HG02642 (cell line): Measurements from ENCODE around the gene BTBD2.

ENCODE experiments used
- ATAC-seq: cut with Tn5 transposase; IDR thresholded peaks from one replicate; pipeline ENCODE4 v1.9.1; 2021; ENCODE audit warnings: mild to moderate bottlenecking; ENCODE audit not compliant: unreplicated experiment, poor library complexity

Gene BTBD2

DNA sequence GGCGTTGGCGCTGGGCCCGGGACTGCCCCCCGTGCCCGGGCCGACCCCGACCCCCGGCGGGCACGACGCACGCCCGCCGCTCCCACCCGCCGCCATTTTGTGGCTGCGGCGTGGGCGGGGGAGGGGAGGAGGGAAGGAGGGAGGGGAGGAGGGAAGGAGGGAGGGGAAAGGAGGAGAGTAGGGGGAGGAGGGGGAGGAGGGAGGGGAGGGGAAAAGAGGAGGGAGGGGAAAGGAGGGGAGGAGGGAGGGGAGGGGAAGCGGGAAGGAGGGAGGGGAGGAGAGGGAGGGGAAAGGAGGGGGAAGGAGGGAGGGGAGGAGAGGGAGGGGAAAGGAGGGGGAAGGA lies at the start of gene BTBD2:
BTBD2 (minus strand) TSS at position 107 of the 343 bp plus-strand sequence; CDS start at position 96, 11 bp downstream.
- ATAC-seq, result no peak

DNA sequence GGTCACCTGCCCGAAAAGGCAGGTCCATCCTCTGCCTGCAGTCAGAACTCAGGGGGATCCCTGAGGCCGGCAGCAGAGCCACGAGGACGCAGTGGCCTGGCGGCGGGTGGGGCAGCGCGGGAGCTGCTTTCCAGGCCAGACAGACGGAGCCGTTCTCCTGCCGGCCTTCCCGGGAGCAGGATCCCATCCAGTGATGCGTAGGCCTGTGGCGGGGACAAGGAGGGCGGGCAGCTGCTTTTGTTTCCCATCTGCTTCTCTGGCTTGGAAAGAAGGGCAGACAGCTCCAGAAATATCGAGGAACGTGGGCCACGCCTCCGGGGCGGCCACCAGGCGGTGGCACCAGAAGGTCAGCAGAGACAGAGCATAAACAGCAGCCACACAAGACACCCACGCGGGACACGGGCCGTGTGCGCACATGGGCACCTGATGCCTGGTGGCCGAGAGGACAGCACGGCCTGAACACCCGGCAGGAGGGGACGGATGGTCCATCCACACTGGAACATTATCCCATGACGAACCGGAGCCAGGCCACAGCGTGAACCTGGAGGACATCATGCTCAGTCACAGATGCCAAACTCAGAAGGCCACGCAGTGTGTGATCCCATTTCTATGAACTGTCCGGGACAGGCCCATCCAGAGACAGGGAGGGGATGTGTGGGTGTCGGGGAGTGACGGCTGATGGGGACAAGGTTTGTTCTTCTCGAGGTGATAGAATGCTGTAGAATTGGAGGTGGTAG lies 49.4 kb upstream of the BTBD2 start:
- ATAC-seq, result no peak

DNA sequence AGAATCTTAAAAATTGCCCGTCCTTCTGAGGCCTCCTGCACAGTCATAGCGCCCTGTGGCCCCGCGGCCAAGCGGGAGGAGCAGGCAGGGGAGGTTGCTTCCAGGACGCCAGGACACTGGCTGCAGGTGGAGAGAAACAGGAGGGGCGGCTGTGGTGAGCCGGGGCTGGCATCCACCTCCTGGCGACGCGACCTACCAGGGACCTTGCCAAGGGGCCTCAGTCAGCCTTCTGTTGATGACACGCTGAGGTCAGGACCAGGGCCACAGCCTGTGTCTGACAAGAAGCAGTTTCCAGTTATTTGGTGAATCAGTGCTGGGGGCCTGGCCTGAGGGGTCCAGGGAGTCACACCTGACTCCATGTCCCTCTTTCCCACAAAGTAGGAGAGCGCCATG lies 48.9 kb upstream of the BTBD2 start:
- ATAC-seq, result no peak

DNA sequence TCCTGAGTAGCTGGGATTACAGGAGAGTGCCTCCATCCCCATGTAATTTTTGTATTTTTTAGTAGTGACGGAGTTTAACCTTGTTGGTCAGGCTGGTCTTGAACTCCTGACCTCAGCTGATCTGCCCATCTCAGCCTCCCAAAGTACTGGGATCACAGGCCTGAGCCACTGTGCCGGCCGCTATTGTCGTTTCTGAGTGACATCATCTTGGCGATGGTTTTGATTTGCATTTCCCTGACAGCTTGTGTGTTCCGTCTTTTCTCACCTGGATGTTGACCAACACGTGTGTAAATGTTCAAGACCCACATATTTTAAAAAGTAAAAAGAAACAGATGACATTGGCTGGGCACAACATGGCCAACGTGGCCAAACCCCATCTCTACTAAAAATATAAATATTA lies 48.3 kb upstream of the BTBD2 start:
- ATAC-seq, result no peak

DNA sequence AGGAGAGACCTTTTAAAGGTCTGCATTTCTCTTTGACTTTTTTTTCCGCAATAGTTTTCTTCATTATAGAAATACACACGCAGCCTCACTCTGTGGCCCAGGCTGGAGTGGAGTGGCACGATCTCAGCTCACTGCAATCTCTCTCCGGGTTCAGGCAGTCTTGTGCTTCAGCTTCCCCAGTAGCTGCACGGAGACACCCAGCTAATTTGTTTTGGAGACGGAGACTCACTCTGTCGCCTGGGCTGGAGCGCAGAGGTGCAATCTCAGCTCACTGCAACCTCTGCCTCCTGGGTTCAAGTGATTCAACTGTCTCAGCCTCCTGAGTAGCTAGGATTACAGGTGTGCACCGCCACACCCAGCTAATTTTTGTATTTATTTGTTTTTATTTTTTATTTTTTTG lies 47.3 kb upstream of the BTBD2 start:
- ATAC-seq, result no peak

- ATAC-seq, result no peak
Measured at GRCh38 chr19:2062389-2062729, 46.8 kb upstream of the BTBD2 start.

DNA sequence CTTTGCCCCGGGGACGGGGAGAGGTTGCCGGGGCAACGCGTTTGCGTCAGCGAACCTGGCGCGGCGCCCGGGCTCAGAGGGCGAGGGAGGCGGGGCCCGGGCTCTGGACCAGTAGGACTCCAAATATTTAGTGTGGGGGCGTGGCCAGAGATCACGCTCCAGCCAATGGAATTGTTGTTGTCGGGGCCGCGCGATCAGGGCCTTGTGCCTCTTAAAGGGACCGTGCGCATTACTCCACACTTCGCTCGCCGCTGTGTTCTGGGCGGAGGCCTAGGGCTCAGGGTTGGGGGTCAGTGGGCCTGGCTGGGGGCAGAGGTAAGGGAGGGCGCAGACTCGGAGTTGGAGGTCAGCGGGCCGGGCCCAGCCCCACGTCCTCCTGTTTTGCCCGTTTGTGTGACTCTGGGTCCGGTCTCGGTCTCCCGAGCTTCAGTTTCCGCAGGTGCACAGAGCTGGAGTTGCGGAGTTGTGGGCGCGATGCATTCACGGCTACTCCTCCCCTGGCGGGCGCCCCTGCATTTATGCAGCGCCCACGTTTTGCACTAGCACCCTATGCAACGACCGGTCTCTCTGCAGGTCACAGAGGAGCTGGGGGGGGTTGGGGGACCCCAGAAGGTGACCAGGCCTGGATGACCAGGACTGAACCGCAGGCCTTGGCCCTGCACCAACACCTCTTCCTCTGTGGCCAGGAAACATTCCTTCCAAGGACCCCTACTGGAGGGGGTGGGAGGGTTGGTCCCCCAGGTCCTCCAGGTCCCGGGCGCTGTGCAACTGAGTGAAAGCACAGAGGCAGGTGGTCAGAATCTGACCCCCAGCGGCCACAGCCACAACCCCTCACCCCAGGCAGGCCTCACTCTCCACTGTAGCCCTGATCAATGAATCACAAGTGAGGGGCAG lies 46.2 kb upstream of the BTBD2 start:
- ATAC-seq, result peak; percentile 80

GRCh38 chr19:2060884-2061494 lies 45.5 kb upstream of the BTBD2 start:
- ATAC-seq, result peak; percentile 28

DNA sequence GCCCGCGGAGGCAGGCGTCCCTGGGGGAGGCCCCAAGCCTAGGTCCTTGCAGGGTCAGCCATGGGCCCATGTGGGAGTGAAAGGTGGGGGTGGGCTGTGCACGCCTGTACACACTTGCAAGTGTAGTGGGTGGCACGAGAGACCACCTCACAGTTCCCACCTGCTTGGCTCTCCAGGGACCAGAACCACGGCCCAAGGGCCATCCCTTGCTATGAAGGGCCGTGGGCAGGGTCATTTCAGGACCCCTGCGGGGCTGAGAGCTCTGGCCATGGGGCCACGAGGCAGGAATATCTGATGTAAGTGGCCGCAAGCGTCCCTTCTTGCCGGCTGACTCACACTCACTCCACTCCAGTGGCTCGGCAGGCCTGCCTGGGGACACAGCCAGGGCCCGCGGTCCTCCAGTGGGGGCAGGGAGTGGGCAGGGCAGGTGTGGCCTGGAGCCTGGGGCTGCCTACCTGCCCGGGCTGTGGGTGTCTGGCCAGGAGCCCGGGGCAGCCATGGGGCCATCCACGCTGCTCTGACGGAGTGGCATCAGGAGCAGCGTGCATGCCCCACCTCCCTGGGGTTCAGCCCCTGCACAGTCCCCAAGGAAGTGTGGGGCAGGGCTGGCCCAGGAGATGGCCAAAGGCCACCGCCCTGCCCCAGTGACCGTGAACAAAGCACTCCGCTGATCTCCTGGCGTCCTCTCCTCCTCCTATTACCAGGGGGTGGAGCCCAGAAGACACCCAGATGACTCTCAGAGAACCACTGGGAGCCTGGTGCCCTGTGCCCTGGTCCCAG lies 44.1 kb upstream of the BTBD2 start:
- no peak for ATAC-seq

- no peak for ATAC-seq
Measured at GRCh38 chr19:2058570-2059421, 43.3 kb upstream of the BTBD2 start.

GRCh38 chr19:2057484-2058469 lies 42.3 kb upstream of the BTBD2 start:
- ATAC-seq, result no peak

DNA sequence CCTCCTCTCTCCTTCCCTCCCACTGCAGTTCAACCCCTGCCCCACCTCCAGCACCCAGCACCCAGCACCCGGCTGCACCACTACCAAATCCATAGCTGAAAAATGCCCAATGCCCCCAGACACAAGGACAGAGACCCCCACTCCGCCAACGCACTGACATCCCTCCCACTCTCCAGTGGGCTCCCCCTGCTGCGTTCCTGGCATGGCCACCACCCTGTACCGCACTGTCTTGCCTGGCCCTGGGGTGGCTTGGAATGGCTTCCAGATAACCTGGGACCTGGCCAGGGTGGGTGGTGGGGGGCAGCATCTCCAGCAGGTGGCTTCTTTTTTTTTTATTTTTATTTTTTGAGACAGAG lies 41.3 kb upstream of the BTBD2 start:
- ATAC-seq, result no peak

GRCh38 chr19:2055931-2056836 lies 40.7 kb upstream of the BTBD2 start:
- no peak for ATAC-seq

DNA sequence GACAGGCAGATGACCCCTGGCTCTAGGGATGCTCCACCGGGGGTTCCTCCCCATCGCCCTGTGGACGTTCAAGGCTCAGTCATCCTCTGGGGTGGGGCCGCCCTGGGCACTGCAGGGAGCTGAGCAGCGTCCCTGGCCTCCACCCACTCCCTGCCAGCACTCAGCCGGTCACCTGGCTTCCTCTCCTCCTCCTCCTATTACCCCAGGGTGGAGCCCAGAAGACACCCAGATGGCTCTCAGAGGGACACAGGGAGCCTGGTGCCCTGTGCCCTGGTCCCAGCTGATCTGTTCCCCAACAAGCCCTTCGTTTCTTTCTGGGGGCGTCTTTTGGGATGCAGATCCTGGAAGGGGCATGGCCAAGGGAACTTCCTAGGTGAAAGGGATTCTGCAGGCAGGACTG lies 39.2 kb upstream of the BTBD2 start:
- ATAC-seq, result no peak

GRCh38 chr19:2053601-2054389 lies 38.3 kb upstream of the BTBD2 start:
- ATAC-seq, result no peak

DNA sequence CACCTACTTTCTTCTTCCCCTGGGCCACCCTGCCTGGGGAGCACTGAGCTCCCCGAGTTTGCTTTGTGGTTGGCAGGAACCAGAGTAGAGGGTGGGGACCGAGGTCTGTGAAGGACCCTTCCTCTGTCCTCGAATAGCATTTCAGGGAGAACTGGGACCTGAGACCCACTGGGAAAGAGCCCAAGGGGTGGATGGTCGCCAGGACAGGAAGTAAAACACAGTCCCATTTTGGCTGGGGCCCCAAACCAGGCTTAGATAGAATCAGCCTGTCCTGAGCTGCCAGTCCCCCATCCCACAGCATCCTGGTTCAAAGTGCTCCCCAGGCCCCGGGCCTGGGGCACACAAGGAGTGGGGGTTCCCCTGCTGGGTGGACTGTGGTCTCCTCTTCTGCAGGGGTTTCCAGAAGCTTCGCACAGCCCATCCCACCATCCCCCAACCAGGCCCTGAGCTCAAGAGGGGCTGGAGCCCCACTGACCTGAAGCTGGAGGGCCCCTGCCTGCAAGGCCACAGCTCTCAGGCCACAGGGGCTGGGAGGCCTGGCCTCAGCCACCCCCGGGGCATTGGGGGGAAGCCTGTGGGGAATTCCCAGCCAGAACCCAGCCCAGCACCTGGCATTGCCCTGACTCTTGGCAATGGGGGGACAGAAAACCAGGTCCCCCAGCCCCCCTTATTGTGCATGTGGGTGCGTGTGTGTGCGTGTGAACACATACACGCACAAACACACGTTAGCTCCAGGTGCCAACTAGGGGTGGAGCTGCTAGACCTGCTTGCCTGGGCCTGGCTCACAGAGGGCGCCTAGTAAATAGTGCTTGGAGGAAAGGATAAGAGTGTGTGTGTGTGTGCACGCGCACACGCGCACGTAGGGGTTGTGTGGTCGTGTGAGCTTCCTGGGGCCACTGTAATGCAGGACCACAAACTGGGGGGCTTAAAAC lies 36.5 kb upstream of the BTBD2 start:
- ATAC-seq, result no peak
